ENCODE measurements around the gene FRMPD4.
"Not testable (repeated sequence)": the region's sequence is repeated elsewhere in the genome, so short reads cannot be mapped to it uniquely, and the experiment has no call there.

FRMPD4 gene

GRCh38 chrX:12138361-12139313, at the start of gene FRMPD4:
TSS of gene FRMPD4 (plus strand) at chrX:12138473. CDS start at chrX:12138972, 499 bp downstream.
- peak; percentile 4 for DNase-seq (ENCODE audit: low spot score)

GRCh38 chrX:12089740-12090139, 48.5 kb upstream of the FRMPD4 start:
- DNase-seq (ENCODE audit: low spot score), result no peak

- no peak for DNase-seq (ENCODE audit: low spot score)
Observed at GRCh38 chrX:12113321-12113720, 25.0 kb upstream of the FRMPD4 start.

- DNase-seq (ENCODE audit: low spot score), result no peak
Observed at GRCh38 chrX:12115377-12115776, 22.9 kb upstream of the FRMPD4 start.

GRCh38 chrX:12118134-12118533, 20.1 kb upstream of the FRMPD4 start:
- no peak for DNase-seq (ENCODE audit: low spot score)

GRCh38 chrX:12128017-12128416, 10.3 kb upstream of the FRMPD4 start:
- DNase-seq (ENCODE audit: low spot score), result no peak

- DNase-seq (ENCODE audit: low spot score), result peak; percentile 1
Observed at GRCh38 chrX:12137951-12138360, 317 bp upstream of the FRMPD4 start.

GRCh38 chrX:12139934-12140611, 1.8 kb downstream of the FRMPD4 start:
- no peak for DNase-seq (ENCODE audit: low spot score)

- no peak for DNase-seq (ENCODE audit: low spot score)
Observed at GRCh38 chrX:12141511-12141910, 3.2 kb downstream of the FRMPD4 start.

- DNase-seq (ENCODE audit: low spot score), result no peak
Observed at GRCh38 chrX:12142661-12143060, 4.4 kb downstream of the FRMPD4 start.

GRCh38 chrX:12145402-12145801, 7.1 kb downstream of the FRMPD4 start:
- no peak for DNase-seq (ENCODE audit: low spot score)

GRCh38 chrX:12149670-12150407, 11.6 kb downstream of the FRMPD4 start:
- DNase-seq (ENCODE audit: low spot score), result no peak

GRCh38 chrX:12153317-12153716, 15.0 kb downstream of the FRMPD4 start:
- DNase-seq (ENCODE audit: low spot score), result no peak

GRCh38 chrX:12153741-12154140, 15.5 kb downstream of the FRMPD4 start:
- no peak for DNase-seq (ENCODE audit: low spot score)

- DNase-seq (ENCODE audit: low spot score), result no peak
Observed at GRCh38 chrX:12159799-12160198, 21.5 kb downstream of the FRMPD4 start.

- DNase-seq (ENCODE audit: low spot score), result no peak
Observed at GRCh38 chrX:12162420-12162819, 24.1 kb downstream of the FRMPD4 start.

GRCh38 chrX:12164180-12164579, 25.9 kb downstream of the FRMPD4 start:
- DNase-seq (ENCODE audit: low spot score), result not testable (repeated sequence)

GRCh38 chrX:12170755-12171154, 32.5 kb downstream of the FRMPD4 start:
- no peak for DNase-seq (ENCODE audit: low spot score)

- no peak for DNase-seq (ENCODE audit: low spot score)
Observed at GRCh38 chrX:12174358-12174757, 36.1 kb downstream of the FRMPD4 start.

GRCh38 chrX:12197030-12197429, 58.8 kb downstream of the FRMPD4 start:
- DNase-seq (ENCODE audit: low spot score), result no peak

GRCh38 chrX:12206413-12206812, 68.1 kb downstream of the FRMPD4 start:
- no peak for DNase-seq (ENCODE audit: low spot score)

- DNase-seq (ENCODE audit: low spot score), result peak; percentile 3
Observed at GRCh38 chrX:12210196-12210815, 72.0 kb downstream of the FRMPD4 start.

Data from Ammon's horn (tissue), 1 donor.